Measurements from ENCODE around the gene KIAA0319L.

DNA sequence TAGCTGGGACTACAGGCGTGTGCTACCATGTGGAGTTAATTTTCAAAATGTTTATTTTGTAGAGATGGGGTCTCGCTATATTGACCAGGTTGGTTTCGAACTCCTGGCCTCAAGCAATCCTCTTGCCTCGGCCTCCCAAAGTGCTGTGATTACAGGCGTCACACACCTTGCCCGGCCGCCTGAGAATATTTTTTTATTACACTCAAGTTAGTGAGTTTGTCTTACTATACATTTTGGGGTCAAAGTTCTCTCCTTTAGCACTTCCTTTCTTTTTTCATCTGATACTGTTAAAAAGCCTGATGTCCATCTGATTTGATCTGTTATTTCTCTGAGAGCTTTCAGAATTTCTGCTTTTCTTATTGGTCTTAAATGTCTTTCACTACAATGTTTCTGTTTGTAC lies 128.8 kb downstream of the KIAA0319L start:
- TF ChIP-seq, protein P1, sequence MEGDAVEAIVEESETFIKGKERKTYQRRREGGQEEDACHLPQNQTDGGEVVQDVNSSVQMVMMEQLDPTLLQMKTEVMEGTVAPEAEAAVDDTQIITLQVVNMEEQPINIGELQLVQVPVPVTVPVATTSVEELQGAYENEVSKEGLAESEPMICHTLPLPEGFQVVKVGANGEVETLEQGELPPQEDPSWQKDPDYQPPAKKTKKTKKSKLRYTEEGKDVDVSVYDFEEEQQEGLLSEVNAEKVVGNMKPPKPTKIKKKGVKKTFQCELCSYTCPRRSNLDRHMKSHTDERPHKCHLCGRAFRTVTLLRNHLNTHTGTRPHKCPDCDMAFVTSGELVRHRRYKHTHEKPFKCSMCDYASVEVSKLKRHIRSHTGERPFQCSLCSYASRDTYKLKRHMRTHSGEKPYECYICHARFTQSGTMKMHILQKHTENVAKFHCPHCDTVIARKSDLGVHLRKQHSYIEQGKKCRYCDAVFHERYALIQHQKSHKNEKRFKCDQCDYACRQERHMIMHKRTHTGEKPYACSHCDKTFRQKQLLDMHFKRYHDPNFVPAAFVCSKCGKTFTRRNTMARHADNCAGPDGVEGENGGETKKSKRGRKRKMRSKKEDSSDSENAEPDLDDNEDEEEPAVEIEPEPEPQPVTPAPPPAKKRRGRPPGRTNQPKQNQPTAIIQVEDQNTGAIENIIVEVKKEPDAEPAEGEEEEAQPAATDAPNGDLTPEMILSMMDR (IDR thresholded peaks at IDR 0.05): no peak
- TF ChIP-seq, protein P2, sequence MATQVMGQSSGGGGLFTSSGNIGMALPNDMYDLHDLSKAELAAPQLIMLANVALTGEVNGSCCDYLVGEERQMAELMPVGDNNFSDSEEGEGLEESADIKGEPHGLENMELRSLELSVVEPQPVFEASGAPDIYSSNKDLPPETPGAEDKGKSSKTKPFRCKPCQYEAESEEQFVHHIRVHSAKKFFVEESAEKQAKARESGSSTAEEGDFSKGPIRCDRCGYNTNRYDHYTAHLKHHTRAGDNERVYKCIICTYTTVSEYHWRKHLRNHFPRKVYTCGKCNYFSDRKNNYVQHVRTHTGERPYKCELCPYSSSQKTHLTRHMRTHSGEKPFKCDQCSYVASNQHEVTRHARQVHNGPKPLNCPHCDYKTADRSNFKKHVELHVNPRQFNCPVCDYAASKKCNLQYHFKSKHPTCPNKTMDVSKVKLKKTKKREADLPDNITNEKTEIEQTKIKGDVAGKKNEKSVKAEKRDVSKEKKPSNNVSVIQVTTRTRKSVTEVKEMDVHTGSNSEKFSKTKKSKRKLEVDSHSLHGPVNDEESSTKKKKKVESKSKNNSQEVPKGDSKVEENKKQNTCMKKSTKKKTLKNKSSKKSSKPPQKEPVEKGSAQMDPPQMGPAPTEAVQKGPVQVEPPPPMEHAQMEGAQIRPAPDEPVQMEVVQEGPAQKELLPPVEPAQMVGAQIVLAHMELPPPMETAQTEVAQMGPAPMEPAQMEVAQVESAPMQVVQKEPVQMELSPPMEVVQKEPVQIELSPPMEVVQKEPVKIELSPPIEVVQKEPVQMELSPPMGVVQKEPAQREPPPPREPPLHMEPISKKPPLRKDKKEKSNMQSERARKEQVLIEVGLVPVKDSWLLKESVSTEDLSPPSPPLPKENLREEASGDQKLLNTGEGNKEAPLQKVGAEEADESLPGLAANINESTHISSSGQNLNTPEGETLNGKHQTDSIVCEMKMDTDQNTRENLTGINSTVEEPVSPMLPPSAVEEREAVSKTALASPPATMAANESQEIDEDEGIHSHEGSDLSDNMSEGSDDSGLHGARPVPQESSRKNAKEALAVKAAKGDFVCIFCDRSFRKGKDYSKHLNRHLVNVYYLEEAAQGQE (IDR thresholded peaks at IDR 0.05; ENCODE audit: insufficient read depth in 1 of 2, low read depth in 2 of 2, low read length in 1 of 2): no peak
- no peak for TF ChIP-seq POLR2AphosphoS5 (IDR thresholded peaks at IDR 0.05; ENCODE audit: low read depth, low read length)

Measured in Panc1 (cell line).